HFFc6 (cell line): ENCODE results near the gene JARID2. TPM values are rescaled to one million over a fixed set of nuclear protein-coding genes. Genes with fewer than 3 reads are reported as not detected.
A peak's percentile ranks its signal among the peaks of the same experiment; 100 is the strongest.

Experiments used
- DNase-seq: peaks from one replicate; pipeline ENCODE4 v3.0.0-alpha.2; 2018
- H3K27ac Mint-ChIP-seq: 2 replicates; pipeline ENCODE4 v1.8.0; 2020; ENCODE audit warnings: mild to moderate bottlenecking, mixed read lengths
- H3K27me3 Mint-ChIP-seq: 2 replicates; pipeline ENCODE4 v1.8.0; 2021; ENCODE audit warnings: mild to moderate bottlenecking, moderate library complexity, mixed read lengths; ENCODE audit not compliant: insufficient read depth
- H3K36me3 Mint-ChIP-seq: 2 replicates; pipeline ENCODE4 v1.8.0; 2021; ENCODE audit warnings: low read depth, mixed read lengths
- H3K4me1 Mint-ChIP-seq: 2 replicates; pipeline ENCODE4 v1.8.0; 2020; ENCODE audit warnings: low read depth, mixed read lengths
- H3K4me3 Mint-ChIP-seq: 2 replicates; pipeline ENCODE4 v1.8.0; 2020; ENCODE audit warnings: mild to moderate bottlenecking, moderate library complexity, mixed read lengths
- H3K9me3 Mint-ChIP-seq: 2 replicates; pipeline ENCODE4 v1.8.0; 2020; ENCODE audit warnings: mild to moderate bottlenecking, mixed read lengths
- CTCF ChIP-seq: fragments of 200-600 bp; sonication (generic); IDR thresholded peaks from 2 replicates; pipeline ENCODE4 v1.5.0; 2021; ENCODE audit warnings: antibody characterized with exemption, mild to moderate bottlenecking
- total RNA-seq, 6 experiments: library from RNA; stranded (reverse); fragmentation: NEBNext Ultra II Directional; extraction: Animal tissue kit (Norgen Biotek cat#: 25700); gene quantifications; 2 replicates in 1 of 6; 3 replicates in 5 of 6; pipeline ENCODE4 v1.2.3, GENCODE V29; 2021

JARID2 gene
- total RNA-seq, 6 experiments from 2014 or later, result 8.3 to 10.1 (median 9.5) TPM

- Mint-ChIP-seq H3K27ac (no peak overlapping the region), H3K36me3 (peaks cover 10% of the 10 kb centered on the region), H3K27me3 (no peaks in the 10 kb centered on the region; the same call in 1 of the 2 replicates), H3K4me1 (peaks cover 67% of the 10 kb centered on the region), H3K9me3 (no peaks in the 10 kb centered on the region), H3K4me3 (no peak overlapping the region)
- DNase-seq, result no peak
- no peak for TF ChIP-seq CTCF
Measured at GRCh38 chr6:15346315-15346714, 100.4 kb downstream of the JARID2 start.

GRCh38 chr6:15348528-15348927 is 102.7 kb downstream of the JARID2 start:
- no peaks in the 10 kb centered on the region; the same call in 1 of the 2 replicates for H3K27me3 Mint-ChIP-seq
- peaks cover 74% of the 10 kb centered on the region for H3K4me1 Mint-ChIP-seq
- no peak for TF ChIP-seq CTCF
- H3K9me3 Mint-ChIP-seq, result no peaks in the 10 kb centered on the region
- no peak for DNase-seq
- H3K36me3 Mint-ChIP-seq, result peaks cover 10% of the 10 kb centered on the region
- no peak overlapping the region for H3K4me3 Mint-ChIP-seq
- no peak overlapping the region; the same call in 1 of the 2 replicates for H3K27ac Mint-ChIP-seq

DNA sequence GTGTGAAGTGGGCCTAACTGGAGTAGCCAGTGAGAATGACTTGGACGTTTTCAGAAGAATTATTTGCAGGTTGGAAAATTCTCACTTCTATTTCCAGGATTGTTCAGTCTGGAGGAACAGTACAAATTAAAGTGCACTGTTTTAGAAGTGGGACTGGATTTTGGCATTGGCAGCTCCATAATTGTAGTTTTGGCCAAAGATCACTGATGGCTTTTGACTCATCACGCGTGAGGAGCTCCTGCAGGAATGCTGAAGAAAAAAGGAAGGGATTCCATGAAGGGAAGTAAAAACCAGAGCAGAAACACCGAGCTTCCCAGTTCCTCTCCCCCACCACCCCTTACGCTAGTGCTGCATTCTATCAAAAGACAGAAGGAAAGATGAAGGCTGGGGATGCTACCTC is 103.5 kb downstream of the JARID2 start:
- TF ChIP-seq CTCF, result no peak
- DNase-seq, result no peak
- Mint-ChIP-seq H3K9me3 (no peaks in the 10 kb centered on the region), H3K4me3 (no peak overlapping the region), H3K4me1 (peaks cover 74% of the 10 kb centered on the region), H3K27me3 (no peaks in the 10 kb centered on the region; the same call in 1 of the 2 replicates), H3K36me3 (peaks cover 10% of the 10 kb centered on the region), H3K27ac (no peak overlapping the region)

GRCh38 chr6:15350386-15351083 is 104.7 kb downstream of the JARID2 start:
- no peak for DNase-seq
- peaks cover 75% of the 10 kb centered on the region for H3K4me1 Mint-ChIP-seq
- peaks cover 10% of the 10 kb centered on the region for H3K36me3 Mint-ChIP-seq

GRCh38 chr6:15351631-15352030 is 105.8 kb downstream of the JARID2 start:
- Mint-ChIP-seq H3K27ac (peak overlapping the region; percentile 54), H3K9me3 (no peaks in the 10 kb centered on the region), H3K4me1 (peaks cover 74% of the 10 kb centered on the region), H3K4me3 (peak overlapping the region; percentile 22; the same call in 1 of the 2 replicates), H3K36me3 (peaks cover 10% of the 10 kb centered on the region), H3K27me3 (no peaks in the 10 kb centered on the region; the same call in 1 of the 2 replicates)
- peak; percentile 81 for DNase-seq
- TF ChIP-seq CTCF, result no peak

More at GRCh38 chr6:15350386-15351083, 104.7 kb downstream of the JARID2 start:
- TF ChIP-seq CTCF, result no peak
- no peak overlapping the region for H3K4me3 Mint-ChIP-seq
- H3K27me3 Mint-ChIP-seq, result no peaks in the 10 kb centered on the region; the same call in 1 of the 2 replicates
- H3K27ac Mint-ChIP-seq, result no peak overlapping the region
- no peaks in the 10 kb centered on the region for H3K9me3 Mint-ChIP-seq
